ENCODE data around the gene HMCN1. TPM values are rescaled to one million over a fixed set of nuclear protein-coding genes. Genes with fewer than 3 reads are reported as not detected.

HMCN1 gene
- polyA plus RNA-seq, 1 donor from 2014 or later = 0.66 TPM

GRCh38 chr1:186187601-186188000 is 453.4 kb downstream of the HMCN1 start:
- no peak overlapping the region for H3K4me2 ChIP-seq (ENCODE audit: low read length)
- no peaks in the 10 kb centered on the region for H3K27me3 ChIP-seq (ENCODE audit: insufficient read depth, low read depth, low read length)
- no peaks in the 10 kb centered on the region for H3K36me3 ChIP-seq (ENCODE audit: insufficient read depth, low read length)
- no peak overlapping the region for H2AFZ ChIP-seq (ENCODE audit: low read depth, low read length)
- no peaks in the 10 kb centered on the region for H3K9me3 ChIP-seq (ENCODE audit: low read length)
- H3K9me2 ChIP-seq (ENCODE audit: insufficient read depth, low read length) = no peaks in the 10 kb centered on the region
- H3K4me3 ChIP-seq (ENCODE audit: low read length) = no peak overlapping the region
- TF ChIP-seq RAD21 (conservative IDR thresholded peaks at IDR 0.05) (no peak), EP300 (conservative IDR thresholded peaks at IDR 0.05; ENCODE audit: poor library complexity, severe bottlenecking) (no peak), MXI1 (conservative IDR thresholded peaks at IDR 0.05; ENCODE audit: poor library complexity, severe bottlenecking) (no peak)
- TF ChIP-seq, protein P1, sequence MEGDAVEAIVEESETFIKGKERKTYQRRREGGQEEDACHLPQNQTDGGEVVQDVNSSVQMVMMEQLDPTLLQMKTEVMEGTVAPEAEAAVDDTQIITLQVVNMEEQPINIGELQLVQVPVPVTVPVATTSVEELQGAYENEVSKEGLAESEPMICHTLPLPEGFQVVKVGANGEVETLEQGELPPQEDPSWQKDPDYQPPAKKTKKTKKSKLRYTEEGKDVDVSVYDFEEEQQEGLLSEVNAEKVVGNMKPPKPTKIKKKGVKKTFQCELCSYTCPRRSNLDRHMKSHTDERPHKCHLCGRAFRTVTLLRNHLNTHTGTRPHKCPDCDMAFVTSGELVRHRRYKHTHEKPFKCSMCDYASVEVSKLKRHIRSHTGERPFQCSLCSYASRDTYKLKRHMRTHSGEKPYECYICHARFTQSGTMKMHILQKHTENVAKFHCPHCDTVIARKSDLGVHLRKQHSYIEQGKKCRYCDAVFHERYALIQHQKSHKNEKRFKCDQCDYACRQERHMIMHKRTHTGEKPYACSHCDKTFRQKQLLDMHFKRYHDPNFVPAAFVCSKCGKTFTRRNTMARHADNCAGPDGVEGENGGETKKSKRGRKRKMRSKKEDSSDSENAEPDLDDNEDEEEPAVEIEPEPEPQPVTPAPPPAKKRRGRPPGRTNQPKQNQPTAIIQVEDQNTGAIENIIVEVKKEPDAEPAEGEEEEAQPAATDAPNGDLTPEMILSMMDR (IDR thresholded peaks at IDR 0.05; ENCODE audit: poor library complexity, severe bottlenecking) = no peak
- no peaks in the 10 kb centered on the region for H3K79me2 ChIP-seq (replicated peaks; ENCODE audit: insufficient read depth, low read length)
- no peaks in the 10 kb centered on the region for H4K20me1 ChIP-seq (ENCODE audit: insufficient read depth)
- no peak overlapping the region for H3K27ac ChIP-seq (ENCODE audit: low read length)
- no peaks in the 10 kb centered on the region for H3F3A ChIP-seq (ENCODE audit: insufficient read depth, low read length, poor library complexity, severe bottlenecking)
- no peak overlapping the region for H3K9ac ChIP-seq (ENCODE audit: low read length)

GRCh38 chr1:186188004-186188539 is 453.9 kb downstream of the HMCN1 start:
- H4K20me1 ChIP-seq (ENCODE audit: insufficient read depth) = no peaks in the 10 kb centered on the region
- no peaks in the 10 kb centered on the region for H3K79me2 ChIP-seq (replicated peaks; ENCODE audit: insufficient read depth, low read length)
- no peak overlapping the region for H2AFZ ChIP-seq (ENCODE audit: low read depth, low read length)
- H3K4me2 ChIP-seq (ENCODE audit: low read length) = no peak overlapping the region
- TF ChIP-seq POLR2AphosphoS5 (IDR thresholded peaks at IDR 0.05) (no peak), MXI1 (conservative IDR thresholded peaks at IDR 0.05; ENCODE audit: poor library complexity, severe bottlenecking) (no peak)
- TF ChIP-seq, protein P2, sequence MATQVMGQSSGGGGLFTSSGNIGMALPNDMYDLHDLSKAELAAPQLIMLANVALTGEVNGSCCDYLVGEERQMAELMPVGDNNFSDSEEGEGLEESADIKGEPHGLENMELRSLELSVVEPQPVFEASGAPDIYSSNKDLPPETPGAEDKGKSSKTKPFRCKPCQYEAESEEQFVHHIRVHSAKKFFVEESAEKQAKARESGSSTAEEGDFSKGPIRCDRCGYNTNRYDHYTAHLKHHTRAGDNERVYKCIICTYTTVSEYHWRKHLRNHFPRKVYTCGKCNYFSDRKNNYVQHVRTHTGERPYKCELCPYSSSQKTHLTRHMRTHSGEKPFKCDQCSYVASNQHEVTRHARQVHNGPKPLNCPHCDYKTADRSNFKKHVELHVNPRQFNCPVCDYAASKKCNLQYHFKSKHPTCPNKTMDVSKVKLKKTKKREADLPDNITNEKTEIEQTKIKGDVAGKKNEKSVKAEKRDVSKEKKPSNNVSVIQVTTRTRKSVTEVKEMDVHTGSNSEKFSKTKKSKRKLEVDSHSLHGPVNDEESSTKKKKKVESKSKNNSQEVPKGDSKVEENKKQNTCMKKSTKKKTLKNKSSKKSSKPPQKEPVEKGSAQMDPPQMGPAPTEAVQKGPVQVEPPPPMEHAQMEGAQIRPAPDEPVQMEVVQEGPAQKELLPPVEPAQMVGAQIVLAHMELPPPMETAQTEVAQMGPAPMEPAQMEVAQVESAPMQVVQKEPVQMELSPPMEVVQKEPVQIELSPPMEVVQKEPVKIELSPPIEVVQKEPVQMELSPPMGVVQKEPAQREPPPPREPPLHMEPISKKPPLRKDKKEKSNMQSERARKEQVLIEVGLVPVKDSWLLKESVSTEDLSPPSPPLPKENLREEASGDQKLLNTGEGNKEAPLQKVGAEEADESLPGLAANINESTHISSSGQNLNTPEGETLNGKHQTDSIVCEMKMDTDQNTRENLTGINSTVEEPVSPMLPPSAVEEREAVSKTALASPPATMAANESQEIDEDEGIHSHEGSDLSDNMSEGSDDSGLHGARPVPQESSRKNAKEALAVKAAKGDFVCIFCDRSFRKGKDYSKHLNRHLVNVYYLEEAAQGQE (IDR thresholded peaks at IDR 0.05; ENCODE audit: borderline replicate concordance) = no peak
- no peaks in the 10 kb centered on the region for H3K36me3 ChIP-seq (ENCODE audit: insufficient read depth, low read length)
- no peaks in the 10 kb centered on the region for H3F3A ChIP-seq (ENCODE audit: insufficient read depth, low read length, poor library complexity, severe bottlenecking)
- H3K4me3 ChIP-seq (ENCODE audit: low read length) = no peak overlapping the region
- no peaks in the 10 kb centered on the region for H3K27me3 ChIP-seq (ENCODE audit: insufficient read depth, low read depth, low read length)
- H3K9ac ChIP-seq (ENCODE audit: low read length) = no peak overlapping the region
- no peak overlapping the region for H3K27ac ChIP-seq (ENCODE audit: low read length)
- no peaks in the 10 kb centered on the region for H3K9me2 ChIP-seq (ENCODE audit: insufficient read depth, low read length)
- H3K9me3 ChIP-seq (ENCODE audit: low read length) = no peaks in the 10 kb centered on the region

DNA sequence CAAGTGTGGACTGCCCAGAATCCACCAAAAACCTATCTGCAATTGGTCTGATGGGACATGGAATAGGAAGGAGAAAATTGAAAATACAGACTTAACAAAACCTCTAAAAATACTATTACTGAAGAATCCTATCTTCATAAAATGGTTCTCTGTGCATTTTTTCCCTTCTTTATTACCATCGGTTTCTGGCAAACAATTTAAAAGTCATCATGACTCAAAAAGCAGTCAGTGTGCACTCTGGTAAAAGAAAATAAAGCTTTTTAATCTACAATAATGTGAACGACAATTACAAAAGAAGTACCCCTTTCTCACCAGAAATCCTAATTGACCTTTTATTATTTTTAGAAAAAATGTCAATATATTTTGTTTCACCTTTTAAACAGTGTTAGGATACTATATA is 454.5 kb downstream of the HMCN1 start:
- no peaks in the 10 kb centered on the region for H3K9me2 ChIP-seq (ENCODE audit: insufficient read depth, low read length)
- no peaks in the 10 kb centered on the region for H4K20me1 ChIP-seq (ENCODE audit: insufficient read depth)
- no peak overlapping the region for H3K4me3 ChIP-seq (ENCODE audit: low read length)
- no peaks in the 10 kb centered on the region for H3K9me3 ChIP-seq (ENCODE audit: low read length)
- H3K27me3 ChIP-seq (ENCODE audit: insufficient read depth, low read depth, low read length) = no peaks in the 10 kb centered on the region
- H3F3A ChIP-seq (ENCODE audit: insufficient read depth, low read length, poor library complexity, severe bottlenecking) = no peaks in the 10 kb centered on the region
- no peak overlapping the region for H3K27ac ChIP-seq (ENCODE audit: low read length)
- H2AFZ ChIP-seq (ENCODE audit: low read depth, low read length) = no peak overlapping the region
- H3K36me3 ChIP-seq (ENCODE audit: insufficient read depth, low read length) = no peaks in the 10 kb centered on the region
- no peak overlapping the region for H3K9ac ChIP-seq (ENCODE audit: low read length)
- TF ChIP-seq, protein P1 (IDR thresholded peaks at IDR 0.05; ENCODE audit: poor library complexity, severe bottlenecking) = no peak
- no peak for TF ChIP-seq RAD21 (conservative IDR thresholded peaks at IDR 0.05)
- TF ChIP-seq SMC3 (conservative IDR thresholded peaks at IDR 0.05; ENCODE audit: poor library complexity) = no peak
- no peak for TF ChIP-seq EZH2 (IDR thresholded peaks at IDR 0.05; ENCODE audit: borderline replicate concordance, insufficient read depth, low read length, poor library complexity, severe bottlenecking)
- no peak for TF ChIP-seq MXI1 (conservative IDR thresholded peaks at IDR 0.05; ENCODE audit: poor library complexity, severe bottlenecking)
- no peak for TF ChIP-seq POLR2AphosphoS5 (IDR thresholded peaks at IDR 0.05)
- no peak for TF ChIP-seq TAF1 (IDR thresholded peaks at IDR 0.05; ENCODE audit: low read depth)
- TF ChIP-seq, protein P2 (IDR thresholded peaks at IDR 0.05; ENCODE audit: borderline replicate concordance) = no peak
- no peak for TF ChIP-seq EP300 (conservative IDR thresholded peaks at IDR 0.05; ENCODE audit: poor library complexity, severe bottlenecking)
- H3K79me2 ChIP-seq (replicated peaks; ENCODE audit: insufficient read depth, low read length) = no peaks in the 10 kb centered on the region
- H3K4me2 ChIP-seq (ENCODE audit: low read length) = no peak overlapping the region
